HFF-Myc (cell line): ENCODE results near the gene CHRNA5.

ENCODE experiments used
- DNase-seq: peaks from one replicate; pipeline ENCODE4 v3.0.0-alpha.2; 2011; ENCODE audit warnings: low read depth; ENCODE audit errors: extremely low read depth
- H3K4me3 ChIP-seq: replicated peaks from 2 replicates; pipeline ENCODE4 v1.5.1; 2011; ENCODE audit warnings: low read depth, mild to moderate bottlenecking, control low read depth, low read length
- CTCF ChIP-seq: IDR thresholded peaks from 2 replicates; pipeline ENCODE4 v1.5.1; 2012; ENCODE audit warnings: mild to moderate bottlenecking, low read depth, low read length, control low read depth; ENCODE audit errors: missing control alignments

The CHRNA5 gene

GRCh38 chr15:78565951-78566774 is 843 bp downstream of the CHRNA5 start:
- TF ChIP-seq CTCF: no peak
- DNase-seq: peak; percentile 2
- H3K4me3 ChIP-seq: peak overlapping the region; percentile 81

GRCh38 chr15:78567531-78567930 is 2.2 kb downstream of the CHRNA5 start:
- DNase-seq: no peak
- H3K4me3 ChIP-seq: no peak overlapping the region
- TF ChIP-seq CTCF: no peak

DNA sequence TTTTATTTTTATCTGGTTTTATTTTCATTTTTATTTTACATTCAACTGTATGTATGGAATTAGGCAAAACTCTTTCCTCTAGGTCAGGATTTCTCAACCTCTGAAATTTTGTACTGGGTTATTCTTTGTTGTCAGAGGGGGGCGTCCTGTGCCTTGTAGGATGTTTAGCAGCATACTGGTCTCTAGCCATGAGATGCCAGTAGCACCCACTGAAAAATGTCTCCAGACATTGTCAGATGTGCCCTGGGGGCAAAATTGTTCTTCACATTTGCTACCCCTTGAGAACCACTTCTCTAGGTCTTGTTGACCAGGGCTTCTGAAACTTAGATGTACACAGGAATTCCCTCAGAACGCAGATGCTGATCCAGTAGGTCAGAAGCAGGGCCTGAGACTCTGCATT is 5.4 kb downstream of the CHRNA5 start:
- no peak for DNase-seq
- no peak for TF ChIP-seq CTCF
- H3K4me3 ChIP-seq: no peak overlapping the region

DNA sequence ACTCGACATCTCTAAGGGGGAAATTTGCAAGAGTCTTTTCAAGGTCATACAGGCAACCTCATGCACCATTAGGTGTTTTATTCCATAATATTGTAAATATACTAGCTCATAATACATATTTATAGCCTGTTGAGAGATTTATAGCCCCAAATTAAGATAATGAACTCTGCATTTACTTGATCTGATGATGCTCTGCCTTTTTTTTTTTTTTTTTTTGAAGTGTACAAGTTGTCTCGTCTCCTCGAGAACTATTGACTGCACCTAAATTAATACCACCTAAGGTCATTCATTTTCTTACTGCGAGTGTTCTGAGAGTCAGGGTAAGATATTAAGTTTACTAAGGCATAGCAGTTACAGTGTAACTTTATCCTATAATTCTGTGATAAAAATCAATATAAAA is 6.1 kb downstream of the CHRNA5 start:
- no peak overlapping the region for H3K4me3 ChIP-seq
- TF ChIP-seq CTCF: no peak
- DNase-seq: no peak

DNA sequence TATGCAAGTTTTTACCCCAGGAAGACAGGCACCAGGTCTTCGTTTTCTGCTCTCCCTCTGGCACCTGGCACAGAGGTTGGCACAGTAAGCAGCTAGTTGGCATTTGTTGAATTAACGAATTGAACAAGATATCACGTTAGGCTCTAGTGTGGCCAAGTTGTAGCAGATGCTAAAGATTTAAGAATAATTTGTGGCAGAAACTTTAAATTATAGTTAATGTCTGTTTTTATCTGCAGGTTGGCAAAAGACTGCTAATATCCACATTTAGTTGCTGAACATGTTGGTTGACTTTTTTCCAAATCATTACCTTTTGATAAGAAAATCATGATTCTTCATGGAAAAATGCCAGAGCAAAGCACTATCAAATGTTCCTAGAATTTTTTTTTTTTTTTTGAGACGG is 8.1 kb downstream of the CHRNA5 start:
- no peak overlapping the region for H3K4me3 ChIP-seq
- TF ChIP-seq CTCF: no peak
- no peak for DNase-seq

DNA sequence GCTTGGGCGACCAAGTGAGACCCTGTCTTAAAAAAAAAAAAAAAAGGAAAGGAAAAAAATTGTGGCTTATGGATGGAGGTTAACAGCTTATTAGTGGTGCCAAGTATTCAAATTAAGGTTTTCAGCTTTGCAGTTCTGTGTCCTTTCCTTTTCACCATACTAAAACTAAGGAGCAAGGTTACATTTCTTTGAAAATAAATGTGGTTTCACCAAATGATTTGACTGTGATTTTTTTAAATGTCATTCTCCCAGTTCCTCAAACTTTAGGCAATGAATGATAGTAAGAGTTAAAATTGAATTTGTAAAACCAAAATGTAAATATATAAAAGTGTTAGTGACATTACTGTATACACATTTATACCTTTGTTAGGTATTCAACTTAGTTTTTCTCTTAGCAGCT is 9.6 kb downstream of the CHRNA5 start:
- TF ChIP-seq CTCF: no peak
- no peak for DNase-seq
- H3K4me3 ChIP-seq: no peak overlapping the region

DNA sequence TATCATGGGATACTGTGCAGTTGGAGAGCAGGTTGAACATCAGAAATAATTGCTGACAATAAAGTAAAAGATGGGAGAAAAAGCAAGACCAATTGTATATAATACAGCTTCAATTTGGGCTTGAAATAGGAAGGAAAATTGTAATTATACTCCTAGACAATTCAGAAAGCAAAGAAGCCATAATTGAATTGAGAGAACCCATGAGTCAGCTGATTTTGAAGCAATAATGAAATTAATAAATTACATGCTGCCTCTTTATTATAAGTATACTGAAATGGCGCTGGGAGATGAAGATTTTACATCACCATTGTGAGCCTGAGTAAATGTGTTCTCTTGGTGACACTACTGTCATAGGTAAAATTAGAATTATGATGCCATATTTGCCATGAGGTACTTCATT is 32.3 kb downstream of the CHRNA5 start:
- no peak overlapping the region for H3K4me3 ChIP-seq
- no peak for TF ChIP-seq CTCF
- DNase-seq: no peak
